Thyroid gland (tissue), 4 donors: ENCODE data around the gene VPS52. TPM values are rescaled to one million over a fixed set of nuclear protein-coding genes. Genes with fewer than 3 reads are reported as not detected.

ENCODE experiments used
- DNase-seq, 2 donors: peaks; one replicate each; pipeline ENCODE4 v3.0.0-alpha.2; 2019
- H3K27ac ChIP-seq, 3 donors: fragments of 200-600 bp; sonication (generic); 1 replicate in 2 of 3; 2 replicates in 1 of 3; pipeline ENCODE4 v1.5.1; 2016 to 2019; ENCODE audit warnings: mild to moderate bottlenecking in 1 of 3, moderate library complexity in 1 of 3
- H3K27me3 ChIP-seq: fragments of 200-600 bp; sonication (generic); one replicate; pipeline ENCODE4 v1.5.1; 2019
- H3K36me3 ChIP-seq, 2 donors: fragments of 200-600 bp; sonication (generic); one replicate each; pipeline ENCODE4 v1.5.1; 2016 to 2019
- H3K4me1 ChIP-seq, 2 donors: fragments of 200-600 bp; sonication (generic); one replicate each; pipeline ENCODE4 v1.5.1; 2017 to 2019
- H3K4me3 ChIP-seq, 3 donors: fragments of 200-600 bp; sonication (generic); replicated peaks in 1 of 3; 1 replicate in 2 of 3; 2 replicates in 1 of 3; pipeline ENCODE4 v1.5.1; 2016; ENCODE audit warnings: mild to moderate bottlenecking in 1 of 3
- H3K9me3 ChIP-seq: fragments of 200-600 bp; sonication (generic); one replicate; pipeline ENCODE4 v1.5.1; 2017
- POLR2A ChIP-seq, 2 donors: fragments of 450-650 bp; IDR thresholded peaks; one replicate each; pipeline ENCODE4 v1.6.1; 2017; ENCODE audit warnings: antibody characterized with exemption in 2 of 2, mild to moderate bottlenecking in 2 of 2, moderate library complexity in 1 of 2
- WGBS, 2 donors: methylation state at CpG; one replicate each; pipeline ENCODE4 v1.1.5; 2017; 5-methylcytosine and 5-hydroxymethylcytosine counted together
- intact Hi-C: fragments of 100-400 bp; cut with DNase I; formaldehyde crosslinking; loops from one replicate; pipeline ENCODE4 v1.15.1; 2023
- total RNA-seq, 4 donors: library from RNA; depleted of rRNA; stranded (reverse); fragments of >200 nt; gene quantifications; one replicate each; pipeline ENCODE4 v1.2.3, GENCODE V29; 2016
- TF ChIP-seq, protein P1 (sequence below), 6 experiments: fragments of 200-600 bp in 3 of 6; fragments of 450-650 bp in 3 of 6; sonication (generic) in 3 of 6; IDR thresholded peaks; one replicate each; pipeline ENCODE4 v1.5.1; 2016 to 2019; ENCODE audit warnings: antibody characterized with exemption in 6 of 6, mild to moderate bottlenecking in 2 of 6, inconsistent platforms in 1 of 6, moderate library complexity in 1 of 6

Gene VPS52
- total RNA-seq, 4 donors from 2014 or later: 45.5 to 64.8 (median 54.8) TPM

DNA sequence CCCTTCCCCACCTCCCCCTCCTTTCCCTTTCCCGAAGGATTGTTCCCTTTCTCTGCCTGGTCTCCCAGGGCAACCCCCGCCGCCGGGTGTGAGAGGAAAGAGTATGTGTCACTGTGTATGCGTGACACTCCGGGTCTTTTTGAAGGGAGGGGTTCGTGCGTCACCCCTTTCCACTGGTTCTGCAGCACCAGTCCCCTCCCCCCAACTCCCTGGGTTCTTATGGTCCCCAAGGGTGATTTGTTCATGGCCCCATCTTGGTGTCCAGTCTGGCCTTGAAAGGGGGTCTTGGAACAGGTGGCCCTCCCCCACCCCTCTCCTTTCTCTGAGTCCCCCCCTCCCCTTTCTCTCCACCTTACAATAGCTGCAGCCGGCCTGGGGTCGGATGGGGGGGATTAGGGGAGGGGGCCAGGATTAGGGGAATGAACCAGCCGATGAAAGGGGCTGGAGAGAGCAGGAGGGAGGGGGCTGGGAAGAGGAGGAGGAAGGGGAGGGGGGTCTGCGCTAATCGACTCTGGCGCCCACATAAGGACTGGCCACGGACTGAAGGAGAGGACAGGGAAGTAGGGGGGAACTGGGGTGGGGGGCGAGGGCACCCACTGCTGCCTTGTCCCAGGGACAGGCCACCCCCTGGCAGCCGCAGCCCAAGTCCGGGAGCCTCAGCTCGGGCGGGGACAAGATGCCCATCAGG, 64.7 kb downstream of the VPS52 start:
- H3K4me1 ChIP-seq: peaks cover 31 to 35% of the 10 kb centered on the region in 2 donors

DNA sequence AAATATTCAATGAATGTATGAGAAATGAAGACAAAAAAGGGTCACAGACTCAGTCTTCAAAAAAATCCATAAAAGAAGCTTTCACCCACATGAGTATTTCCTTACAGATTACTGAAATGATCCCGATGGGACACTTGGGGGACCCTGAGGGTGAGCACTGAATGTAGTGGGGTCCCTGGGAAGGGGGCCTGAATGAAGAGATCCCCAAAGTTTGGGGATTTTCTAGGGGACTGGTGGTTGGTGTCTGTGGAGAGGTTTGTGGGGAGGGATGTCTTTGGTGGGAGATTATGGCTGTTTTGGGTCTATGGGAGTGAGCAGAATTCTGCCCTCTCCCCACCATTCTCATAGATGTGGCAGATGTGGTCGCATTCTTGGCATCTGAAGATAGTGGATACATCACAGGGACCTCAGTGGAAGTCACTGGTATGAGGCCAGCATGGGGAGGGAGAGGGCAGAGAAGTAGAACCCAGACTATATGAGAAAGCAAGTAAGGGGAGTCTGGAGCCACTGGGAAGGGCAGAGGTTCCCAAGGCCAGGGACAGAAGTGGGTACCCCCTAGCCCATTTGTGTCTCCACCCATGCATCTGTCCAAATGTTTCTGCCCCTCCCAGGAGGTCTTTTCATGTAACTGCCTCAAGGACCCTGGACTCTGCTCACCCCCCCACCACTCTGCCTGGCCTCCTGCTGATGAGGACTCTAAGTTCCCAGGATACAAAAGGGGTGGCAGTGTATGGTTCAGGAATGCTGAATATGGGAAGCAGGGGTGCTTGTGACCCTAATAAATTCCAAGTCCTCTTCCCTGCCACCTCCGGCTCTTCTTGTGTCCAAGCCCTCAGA, 65.4 kb downstream of the VPS52 start:
- peaks cover 38 to 43% of the 10 kb centered on the region in 2 donors for H3K4me1 ChIP-seq
- H3K27ac ChIP-seq: no peak overlapping the region
- H3K27me3 ChIP-seq: no peaks in the 10 kb centered on the region
- no peak for TF ChIP-seq POLR2A (IDR thresholded peaks at IDR 0.05)
- TF ChIP-seq, protein P1, sequence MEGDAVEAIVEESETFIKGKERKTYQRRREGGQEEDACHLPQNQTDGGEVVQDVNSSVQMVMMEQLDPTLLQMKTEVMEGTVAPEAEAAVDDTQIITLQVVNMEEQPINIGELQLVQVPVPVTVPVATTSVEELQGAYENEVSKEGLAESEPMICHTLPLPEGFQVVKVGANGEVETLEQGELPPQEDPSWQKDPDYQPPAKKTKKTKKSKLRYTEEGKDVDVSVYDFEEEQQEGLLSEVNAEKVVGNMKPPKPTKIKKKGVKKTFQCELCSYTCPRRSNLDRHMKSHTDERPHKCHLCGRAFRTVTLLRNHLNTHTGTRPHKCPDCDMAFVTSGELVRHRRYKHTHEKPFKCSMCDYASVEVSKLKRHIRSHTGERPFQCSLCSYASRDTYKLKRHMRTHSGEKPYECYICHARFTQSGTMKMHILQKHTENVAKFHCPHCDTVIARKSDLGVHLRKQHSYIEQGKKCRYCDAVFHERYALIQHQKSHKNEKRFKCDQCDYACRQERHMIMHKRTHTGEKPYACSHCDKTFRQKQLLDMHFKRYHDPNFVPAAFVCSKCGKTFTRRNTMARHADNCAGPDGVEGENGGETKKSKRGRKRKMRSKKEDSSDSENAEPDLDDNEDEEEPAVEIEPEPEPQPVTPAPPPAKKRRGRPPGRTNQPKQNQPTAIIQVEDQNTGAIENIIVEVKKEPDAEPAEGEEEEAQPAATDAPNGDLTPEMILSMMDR (IDR thresholded peaks at IDR 0.05): no peak
- no peak for DNase-seq
- H3K36me3 ChIP-seq: peaks cover 16 to 22% of the 10 kb centered on the region in 2 donors
- no peak overlapping the region for H3K4me3 ChIP-seq
- 87 to 92% methylated on average over 3 of the region's 3 CpGs for WGBS, 2 donors
- no peaks in the 10 kb centered on the region for H3K9me3 ChIP-seq
- intact Hi-C loops: loop anchor here (10.0 kb wide), 1 partner anchor 219 kb away; the partner anchor contains the start of gene SYNGAP1

More for the DNA sequence above, 64.7 kb downstream of the VPS52 start:
- H3K9me3 ChIP-seq: no peaks in the 10 kb centered on the region
- peak overlapping the region in 1 of 3 donors; percentile 91 for H3K27ac ChIP-seq
- intact Hi-C loops: loop anchor here (10.0 kb wide), 1 partner anchor 218 kb away; the partner anchor contains the start of gene SYNGAP1
- no peaks in the 10 kb centered on the region for H3K27me3 ChIP-seq
- no peak for DNase-seq
- H3K36me3 ChIP-seq: peaks cover 16 to 22% of the 10 kb centered on the region in 2 donors
- H3K4me3 ChIP-seq: peak overlapping the region in 1 of 3 donors; percentile 62
- 20 to 24% methylated on average over 20 of the region's 20 CpGs for WGBS, 2 donors
- TF ChIP-seq POLR2A (IDR thresholded peaks at IDR 0.05): no peak
- TF ChIP-seq, protein P1 (IDR thresholded peaks at IDR 0.05): no peak

DNA sequence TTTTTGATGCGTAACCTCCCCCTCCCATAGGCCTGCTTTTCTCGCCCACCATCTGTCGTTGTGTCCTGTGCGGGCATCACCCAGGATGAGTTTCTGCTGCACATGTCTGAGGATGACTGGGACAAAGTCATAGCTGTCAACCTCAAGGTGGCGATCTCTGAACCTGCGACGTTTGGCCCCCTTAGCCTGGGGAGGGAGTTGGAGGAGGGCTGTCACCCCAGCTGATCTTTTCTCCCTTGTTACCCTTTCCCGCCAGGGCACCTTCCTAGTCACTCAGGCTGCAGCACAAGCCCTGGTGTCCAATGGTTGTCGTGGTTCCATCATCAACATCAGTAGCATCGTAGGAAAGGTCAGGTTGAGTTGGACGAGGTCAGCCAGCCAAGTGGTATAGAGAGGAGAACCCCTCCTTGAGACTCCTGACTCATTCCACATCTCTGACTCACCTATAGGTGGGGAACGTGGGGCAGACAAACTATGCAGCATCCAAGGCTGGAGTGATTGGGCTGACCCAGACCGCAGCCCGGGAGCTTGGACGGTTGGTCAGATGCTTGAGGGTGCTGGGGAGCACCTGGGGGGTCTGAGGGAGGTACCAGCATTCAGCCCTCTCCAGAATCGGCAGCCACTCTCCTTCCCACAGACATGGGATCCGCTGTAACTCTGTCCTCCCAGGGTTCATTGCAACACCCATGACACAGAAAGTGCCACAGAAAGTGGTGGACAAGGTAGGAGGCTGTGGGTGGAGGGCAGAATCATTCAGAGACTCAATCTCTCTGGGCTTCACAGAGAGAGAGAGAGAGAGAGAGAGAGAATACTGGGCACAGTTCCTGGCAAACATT, 66.3 kb downstream of the VPS52 start:
- Histone ChIP-seq H3K27ac (no peak overlapping the region), H3K27me3 (no peaks in the 10 kb centered on the region), H3K36me3 (peaks cover 16 to 22% of the 10 kb centered on the region in 2 donors), H3K4me3 (peak overlapping the region in 1 of 3 donors; percentile 63), H3K9me3 (no peaks in the 10 kb centered on the region), H3K4me1 (peaks cover 39 to 43% of the 10 kb centered on the region in 2 donors)
- no peak for DNase-seq
- TF ChIP-seq, protein P1 (IDR thresholded peaks at IDR 0.05): no peak
- TF ChIP-seq POLR2A (IDR thresholded peaks at IDR 0.05): no peak
- 48 to 49% methylated on average over 17 of the region's 17 CpGs for WGBS, 2 donors
- intact Hi-C loops: loop anchor here (10.0 kb wide), 1 partner anchor 219 kb away; the partner anchor contains the start of gene SYNGAP1

DNA sequence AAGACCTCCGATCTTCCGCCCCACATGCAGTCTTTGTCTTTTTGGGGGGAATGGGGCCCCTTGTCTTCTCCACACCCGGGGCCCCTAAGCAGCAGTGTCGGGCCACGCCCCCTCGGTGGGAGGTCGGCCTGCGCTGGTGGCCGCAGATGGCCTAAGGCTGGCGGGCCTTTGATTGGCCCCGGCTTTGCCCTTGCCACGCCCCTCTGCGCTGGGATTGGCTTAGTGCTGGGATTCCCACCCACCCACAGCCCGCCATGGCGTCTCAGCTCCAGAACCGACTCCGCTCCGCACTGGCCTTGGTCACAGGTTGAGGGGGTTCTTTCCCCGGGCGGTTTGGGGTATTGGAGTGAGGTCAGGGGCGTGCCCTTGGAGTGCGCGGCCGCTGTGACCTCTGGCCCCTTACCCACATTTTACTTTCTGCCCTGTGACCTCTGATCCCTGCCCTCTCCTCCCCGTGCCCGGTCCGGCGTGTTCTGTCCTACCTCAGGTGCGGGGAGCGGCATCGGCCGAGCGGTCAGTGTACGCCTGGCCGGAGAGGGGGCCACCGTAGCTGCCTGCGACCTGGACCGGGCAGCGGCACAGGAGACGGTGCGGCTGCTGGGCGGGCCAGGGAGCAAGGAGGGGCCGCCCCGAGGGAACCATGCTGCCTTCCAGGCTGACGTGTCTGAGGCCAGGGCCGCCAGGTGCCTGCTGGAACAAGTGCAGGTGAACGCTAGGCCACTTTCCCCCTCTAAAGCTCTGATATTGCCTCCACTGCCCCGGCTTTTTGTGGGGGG, 67.1 kb downstream of the VPS52 start, which contains the start of gene HSD17B8:
TSS of gene HSD17B8 (plus strand) at position 241 of the 776 bp plus-strand sequence. CDS start at position 255, 14 bp downstream.
- no peaks in the 10 kb centered on the region for H3K27me3 ChIP-seq
- peak within 1 kb of the TSS; percentile 63 to 72 (median 68) for H3K4me3 ChIP-seq
- intact Hi-C loops: loop anchor here (10.0 kb wide), 1 partner anchor 220 kb away; the partner anchor contains the start of gene SYNGAP1
- peaks cover 16% of the 10 kb centered on the region in 2 donors for H3K36me3 ChIP-seq
- H3K9me3 ChIP-seq: no peaks in the 10 kb centered on the region
- WGBS, 2 donors: 0 to 1% methylated on average over 23 to 43 of the region's 48 CpGs
- DNase-seq: peak; percentile 97 to 98
- TF ChIP-seq, protein P1 (IDR thresholded peaks at IDR 0.05): no peak
- peak in 1 of 2 donors; percentile 75 for TF ChIP-seq POLR2A (IDR thresholded peaks at IDR 0.05)
- H3K4me1 ChIP-seq: peaks cover 40 to 43% of the 10 kb centered on the region in 2 donors
- H3K27ac ChIP-seq: peak within 1 kb of the TSS; percentile 15 to 50 (median 24)
